WI38 (cell line): ENCODE results near the gene ZNF148.

Experiments used
- H3K4me3 ChIP-seq: 2 replicates; pipeline ENCODE4 v1.5.1; 2011; ENCODE audit warnings: low read depth, mild to moderate bottlenecking, control low read depth, low read length
- CTCF ChIP-seq: IDR thresholded peaks from 2 replicates; pipeline ENCODE4 v1.5.1; 2012; ENCODE audit warnings: low read depth, mild to moderate bottlenecking, control low read depth, low read length

Gene ZNF148

GRCh38 chr3:125214738-125215137 lies 160.4 kb downstream of the ZNF148 start:
- no peak overlapping the region for H3K4me3 ChIP-seq
- TF ChIP-seq CTCF, result no peak

GRCh38 chr3:125213946-125214542 lies 161.1 kb downstream of the ZNF148 start:
- no peak for TF ChIP-seq CTCF
- no peak overlapping the region for H3K4me3 ChIP-seq

- no peak overlapping the region for H3K4me3 ChIP-seq
- no peak for TF ChIP-seq CTCF
Measured at GRCh38 chr3:125213364-125213755, 161.8 kb downstream of the ZNF148 start.

- TF ChIP-seq CTCF, result no peak
- H3K4me3 ChIP-seq, result no peak within 1 kb of the TSS
Measured at GRCh38 chr3:125212509-125213363, 162.4 kb downstream of the ZNF148 start, which contains the start of gene SLC12A8. Gene SLC12A8 (minus strand): TSS chr3:125212748. CDS start chr3:125211349, 1,399 bp downstream.

GRCh38 chr3:125212091-125212508 lies 163.0 kb downstream of the ZNF148 start:
- no peak for TF ChIP-seq CTCF
- H3K4me3 ChIP-seq, result no peak overlapping the region

GRCh38 chr3:125211523-125212090 lies 163.5 kb downstream of the ZNF148 start:
- no peak overlapping the region for H3K4me3 ChIP-seq
- no peak for TF ChIP-seq CTCF
